KMS-11 (cell line): ENCODE data around the gene NOC3L.

Experiments
- H2AFZ ChIP-seq: fragments of 200-600 bp; sonication (generic); 2 replicates; pipeline ENCODE4 v1.6.1; 2016; ENCODE audit warnings: antibody characterized with exemption, mixed run types, low read depth
- H3K27ac ChIP-seq: fragments of 200-600 bp; sonication (generic); 2 replicates; pipeline ENCODE4 v1.6.1; 2016; ENCODE audit warnings: mild to moderate bottlenecking, mixed run types
- H3K27me3 ChIP-seq: fragments of 200-600 bp; sonication (generic); 2 replicates; pipeline ENCODE4 v1.6.1; 2017; ENCODE audit warnings: mild to moderate bottlenecking, low read depth, mixed run types, moderate library complexity; ENCODE audit not compliant: insufficient read depth
- H3K36me3 ChIP-seq: fragments of 200-600 bp; sonication (generic); 2 replicates; pipeline ENCODE4 v1.6.1; 2017; ENCODE audit warnings: mild to moderate bottlenecking, mixed run types; ENCODE audit not compliant: insufficient read depth
- H3K4me1 ChIP-seq: fragments of 200-600 bp; sonication (generic); 2 replicates; pipeline ENCODE4 v1.6.1; 2016; ENCODE audit warnings: mild to moderate bottlenecking, low read depth, mixed run types; ENCODE audit not compliant: poor library complexity, severe bottlenecking
- H3K4me2 ChIP-seq: fragments of 200-600 bp; sonication (generic); 2 replicates; pipeline ENCODE4 v1.7.0; 2016; ENCODE audit warnings: mild to moderate bottlenecking, mixed run types
- H3K4me3 ChIP-seq: fragments of 200-600 bp; sonication (generic); IDR thresholded peaks from 2 replicates; pipeline ENCODE4 v1.6.1; 2017; ENCODE audit warnings: low read depth, low read length, mixed read lengths; ENCODE audit not compliant: insufficient read depth
- H3K79me2 ChIP-seq: fragments of 200-600 bp; sonication (generic); 2 replicates; pipeline ENCODE4 v1.6.1; 2016; ENCODE audit warnings: low read depth, mixed run types; ENCODE audit not compliant: insufficient read depth
- H3K9ac ChIP-seq: fragments of 200-600 bp; sonication (generic); 2 replicates; pipeline ENCODE4 v1.6.1; 2016; ENCODE audit warnings: mild to moderate bottlenecking, mixed run types
- H4K20me1 ChIP-seq: fragments of 200-600 bp; sonication (generic); 2 replicates; pipeline ENCODE4 v1.6.1; 2016; ENCODE audit warnings: mild to moderate bottlenecking, mixed run types; ENCODE audit not compliant: insufficient read depth
- CTCF ChIP-seq: fragments of 200-600 bp; sonication (generic); conservative IDR thresholded peaks from 2 replicates; pipeline ENCODE4 v1.6.1; 2017; ENCODE audit warnings: low read depth, mild to moderate bottlenecking, antibody characterized with exemption, low read length, moderate library complexity, mixed read lengths

Gene NOC3L

GRCh38 chr10:94362360-94363250, at the start of gene NOC3L:
Gene NOC3L (minus strand): TSS chr10:94362939. CDS start chr10:94362838, 101 bp downstream.
- Histone ChIP-seq H3K27me3 (no peaks in the 10 kb centered on the region), H3K36me3 (0 out of 2 replicates have a peak, but pooled peaks cover 6% of the 10 kb centered on the region), H4K20me1 (0 out of 2 replicates have a peak, but pooled peaks cover 3% of the 10 kb centered on the region), H3K27ac (peak within 1 kb of the TSS; percentile 57), H3K9ac (peak within 1 kb of the TSS; percentile 74), H2AFZ (peak within 1 kb of the TSS; percentile 98), H3K4me2 (peak within 1 kb of the TSS; percentile 77), H3K4me1 (peaks cover 17% of the 10 kb centered on the region), H3K4me3 (no peak within 1 kb of the TSS), H3K79me2 (peaks cover 32% of the 10 kb centered on the region)
- peak; percentile 67 for TF ChIP-seq CTCF

GRCh38 chr10:94412449-94412848, 49.7 kb upstream of the NOC3L start:
- Histone ChIP-seq H3K4me3 (no peak overlapping the region), H3K27me3 (no peaks in the 10 kb centered on the region), H3K79me2 (peaks cover 47% of the 10 kb centered on the region; the same call in 1 of the 2 replicates), H3K9ac (no peak overlapping the region), H4K20me1 (no peaks in the 10 kb centered on the region), H3K4me1 (peaks cover 39% of the 10 kb centered on the region), H2AFZ (no peak overlapping the region), H3K36me3 (no peaks in the 10 kb centered on the region), H3K27ac (no peak overlapping the region), H3K4me2 (no peak overlapping the region; the same call in 1 of the 2 replicates)
- TF ChIP-seq CTCF, result no peak

GRCh38 chr10:94411304-94411703, 48.6 kb upstream of the NOC3L start:
- Histone ChIP-seq H3K4me2 (no peak overlapping the region), H3K4me1 (peaks cover 37% of the 10 kb centered on the region), H3K27ac (no peak overlapping the region), H3K79me2 (peaks cover 57% of the 10 kb centered on the region), H3K36me3 (no peaks in the 10 kb centered on the region), H4K20me1 (no peaks in the 10 kb centered on the region), H3K9ac (no peak overlapping the region), H2AFZ (no peak overlapping the region), H3K4me3 (no peak overlapping the region), H3K27me3 (no peaks in the 10 kb centered on the region)
- TF ChIP-seq CTCF, result no peak

- H3K4me1 ChIP-seq, result peaks cover 55% of the 10 kb centered on the region
- H3K9ac ChIP-seq, result no peak overlapping the region
- no peak for TF ChIP-seq CTCF
- H3K4me2 ChIP-seq, result no peak overlapping the region
- no peaks in the 10 kb centered on the region for H3K27me3 ChIP-seq
- no peaks in the 10 kb centered on the region for H3K36me3 ChIP-seq
- peaks cover 65% of the 10 kb centered on the region for H3K79me2 ChIP-seq
- H2AFZ ChIP-seq, result no peak overlapping the region
- no peak overlapping the region for H3K4me3 ChIP-seq
- H4K20me1 ChIP-seq, result no peaks in the 10 kb centered on the region
- no peak overlapping the region for H3K27ac ChIP-seq
Measured at GRCh38 chr10:94409021-94409657, 46.4 kb upstream of the NOC3L start.
